Tibial nerve (tissue), 4 donors: ENCODE data around the gene SENP6. TPM values are rescaled to one million over a fixed set of nuclear protein-coding genes. Genes with fewer than 3 reads are reported as not detected.
"Not testable (repeated sequence)": the region's sequence is repeated elsewhere in the genome, so short reads cannot be mapped to it uniquely, and the experiment has no call there.

Experiments used
- DNase-seq, 2 donors: peaks; one replicate each; pipeline ENCODE4 v3.0.0-alpha.2; 2019; ENCODE audit warnings: low spot score in 2 of 2
- H3K27ac ChIP-seq, 4 donors: fragments of 200-600 bp; sonication (generic) in 3 of 4; one replicate each; pipeline ENCODE4 v1.5.1; 2017 to 2019; ENCODE audit warnings: mild to moderate bottlenecking in 1 of 4
- H3K27me3 ChIP-seq, 2 donors: fragments of 200-600 bp; sonication (generic) in 1 of 2; one replicate each; pipeline versions ENCODE4 v1.5.1 to v1.6.0; 2017 to 2019
- H3K36me3 ChIP-seq, 3 donors: fragments of 200-600 bp; sonication (generic); one replicate each; pipeline ENCODE4 v1.5.1; 2018 to 2019
- H3K4me1 ChIP-seq, 4 donors: fragments of 200-600 bp; sonication (generic) in 3 of 4; one replicate each; pipeline ENCODE4 v1.5.1; 2017 to 2019
- H3K4me3 ChIP-seq, 4 donors: fragments of 200-600 bp; sonication (generic) in 3 of 4; one replicate each; pipeline ENCODE4 v1.5.1; 2017 to 2019; ENCODE audit warnings: mild to moderate bottlenecking in 1 of 4, moderate library complexity in 1 of 4
- H3K9me3 ChIP-seq, 4 donors: fragments of 200-600 bp; sonication (generic) in 3 of 4; one replicate each; pipeline ENCODE4 v1.5.1; 2017 to 2019
- EP300 ChIP-seq, 2 donors: sonication (generic); formaldehyde crosslinking; IDR thresholded peaks; one replicate each; pipeline ENCODE4 v1.6.1; 2017; ENCODE audit warnings: antibody characterized with exemption in 2 of 2, mild to moderate bottlenecking in 1 of 2
- POLR2A ChIP-seq, 2 donors: fragments of 450-650 bp; IDR thresholded peaks; one replicate each; pipeline ENCODE4 v1.6.1; 2017; ENCODE audit warnings: antibody characterized with exemption in 2 of 2, mild to moderate bottlenecking in 2 of 2, moderate library complexity in 2 of 2
- WGBS, 2 donors: methylation state at CpG; one replicate each; pipeline ENCODE4 v1.1.5; 2018; 5-methylcytosine and 5-hydroxymethylcytosine counted together
- total RNA-seq, 4 donors: library from RNA; depleted of rRNA; stranded (reverse); fragments of >200 nt; gene quantifications; one replicate each; pipeline ENCODE4 v1.1.0, GENCODE V29; 2016
- TF ChIP-seq, protein P1 (sequence below), 5 experiments: fragments of 200-600 bp in 3 of 5; fragments of 450-650 bp in 2 of 5; sonication (generic) in 3 of 5; IDR thresholded peaks; one replicate each; pipeline ENCODE4 v1.5.1; 2016 to 2019; ENCODE audit warnings: antibody characterized with exemption in 5 of 5, mild to moderate bottlenecking in 3 of 5, moderate library complexity in 2 of 5

SENP6 gene
- total RNA-seq, 4 donors from 2014 or later: 107 to 171 (median 142) TPM

DNA sequence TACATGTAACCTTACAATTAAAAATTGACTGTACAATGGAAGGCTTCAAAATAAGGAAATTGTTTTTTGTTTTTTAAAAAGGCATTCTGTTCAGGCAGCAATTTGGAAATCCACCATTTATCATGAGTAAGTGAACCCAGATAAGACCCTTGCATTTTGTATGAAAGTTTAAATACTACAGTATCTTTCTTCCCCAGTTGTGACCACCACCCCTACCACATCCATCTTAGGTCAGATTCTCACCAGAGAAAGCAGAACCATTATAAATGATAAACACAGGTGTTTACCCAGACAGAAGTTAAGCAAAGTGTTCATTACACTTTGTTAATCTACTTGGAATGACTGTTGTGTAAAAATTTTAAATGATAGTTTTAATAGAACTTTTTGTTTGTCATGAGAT lies 20.2 kb downstream of the SENP6 start:
- H3K27me3 ChIP-seq: no peaks in the 10 kb centered on the region
- no peaks in the 10 kb centered on the region for H3K9me3 ChIP-seq
- no peak for TF ChIP-seq POLR2A (IDR thresholded peaks at IDR 0.05)
- TF ChIP-seq EP300 (IDR thresholded peaks at IDR 0.05): no peak
- TF ChIP-seq, protein P1, sequence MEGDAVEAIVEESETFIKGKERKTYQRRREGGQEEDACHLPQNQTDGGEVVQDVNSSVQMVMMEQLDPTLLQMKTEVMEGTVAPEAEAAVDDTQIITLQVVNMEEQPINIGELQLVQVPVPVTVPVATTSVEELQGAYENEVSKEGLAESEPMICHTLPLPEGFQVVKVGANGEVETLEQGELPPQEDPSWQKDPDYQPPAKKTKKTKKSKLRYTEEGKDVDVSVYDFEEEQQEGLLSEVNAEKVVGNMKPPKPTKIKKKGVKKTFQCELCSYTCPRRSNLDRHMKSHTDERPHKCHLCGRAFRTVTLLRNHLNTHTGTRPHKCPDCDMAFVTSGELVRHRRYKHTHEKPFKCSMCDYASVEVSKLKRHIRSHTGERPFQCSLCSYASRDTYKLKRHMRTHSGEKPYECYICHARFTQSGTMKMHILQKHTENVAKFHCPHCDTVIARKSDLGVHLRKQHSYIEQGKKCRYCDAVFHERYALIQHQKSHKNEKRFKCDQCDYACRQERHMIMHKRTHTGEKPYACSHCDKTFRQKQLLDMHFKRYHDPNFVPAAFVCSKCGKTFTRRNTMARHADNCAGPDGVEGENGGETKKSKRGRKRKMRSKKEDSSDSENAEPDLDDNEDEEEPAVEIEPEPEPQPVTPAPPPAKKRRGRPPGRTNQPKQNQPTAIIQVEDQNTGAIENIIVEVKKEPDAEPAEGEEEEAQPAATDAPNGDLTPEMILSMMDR (IDR thresholded peaks at IDR 0.05): no peak
- H3K36me3 ChIP-seq: peaks cover 0 to 26% (median 0%) of the 10 kb centered on the region in 3 donors
- no peak overlapping the region for H3K4me3 ChIP-seq
- no peak for DNase-seq
- H3K4me1 ChIP-seq: peaks cover 0 to 49% (median 6%) of the 10 kb centered on the region in 4 donors
- H3K27ac ChIP-seq: no peak overlapping the region

DNA sequence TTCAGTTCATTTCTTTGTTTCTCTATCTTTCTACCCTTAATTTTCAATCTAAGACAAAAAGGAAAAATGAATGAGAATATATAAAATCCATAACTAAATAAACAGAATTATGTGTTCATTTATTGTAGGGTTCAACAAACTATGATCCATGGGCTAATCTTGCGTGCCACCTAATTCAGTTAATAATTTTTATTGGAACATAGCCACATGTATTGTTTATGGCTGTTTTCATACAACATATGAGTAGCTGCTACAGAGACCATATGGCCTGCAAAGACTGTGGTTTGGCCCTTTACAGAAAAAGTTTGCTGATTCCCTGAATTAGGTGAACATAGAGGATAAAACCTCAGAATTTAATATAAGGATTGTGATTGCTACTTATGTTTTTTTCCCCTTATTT lies 21.8 kb downstream of the SENP6 start:
- Histone ChIP-seq H3K9me3 (no peaks in the 10 kb centered on the region), H3K4me1 (peaks cover 0 to 41% (median 6%) of the 10 kb centered on the region in 4 donors), H3K4me3 (no peak overlapping the region), H3K27ac (no peak overlapping the region), H3K27me3 (no peaks in the 10 kb centered on the region), H3K36me3 (peaks cover 0 to 36% (median 0%) of the 10 kb centered on the region in 3 donors)
- TF ChIP-seq POLR2A (IDR thresholded peaks at IDR 0.05): no peak
- no peak for TF ChIP-seq EP300 (IDR thresholded peaks at IDR 0.05)
- TF ChIP-seq, protein P1 (IDR thresholded peaks at IDR 0.05): no peak
- no peak for DNase-seq
- 91 to 92% methylated on average over 1 of the region's 1 CpG for WGBS, 2 donors

DNA sequence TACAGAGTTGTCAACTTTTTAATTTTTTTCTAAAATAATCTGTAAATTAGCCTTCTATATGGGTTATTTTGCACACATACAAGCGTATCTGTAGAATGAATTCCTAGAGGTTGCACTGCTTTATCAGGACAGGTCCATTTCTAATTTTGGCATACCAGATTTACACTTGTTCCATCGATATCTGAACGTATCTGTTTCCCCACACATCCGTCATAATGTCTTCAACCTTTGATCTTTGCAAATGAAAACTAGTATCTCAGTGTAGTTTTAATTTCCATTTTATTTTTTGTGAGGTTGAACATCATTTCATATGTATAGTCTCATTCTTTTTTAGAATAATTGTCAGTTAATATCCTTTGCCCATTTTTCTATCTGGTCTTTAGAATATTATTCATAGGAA lies 22.7 kb downstream of the SENP6 start:
- Histone ChIP-seq H3K27me3 (no peaks in the 10 kb centered on the region), H3K9me3 (no peaks in the 10 kb centered on the region), H3K4me3 (no peak overlapping the region), H3K36me3 (peaks cover 0 to 44% (median 0%) of the 10 kb centered on the region in 3 donors), H3K4me1 (peaks cover 0 to 33% (median 6%) of the 10 kb centered on the region in 4 donors), H3K27ac (no peak overlapping the region)
- WGBS, 2 donors: 91 to 93% methylated on average over 4 of the region's 4 CpGs
- TF ChIP-seq, protein P1 (IDR thresholded peaks at IDR 0.05): no peak
- no peak for TF ChIP-seq POLR2A (IDR thresholded peaks at IDR 0.05)
- no peak for TF ChIP-seq EP300 (IDR thresholded peaks at IDR 0.05)
- DNase-seq: no peak

DNA sequence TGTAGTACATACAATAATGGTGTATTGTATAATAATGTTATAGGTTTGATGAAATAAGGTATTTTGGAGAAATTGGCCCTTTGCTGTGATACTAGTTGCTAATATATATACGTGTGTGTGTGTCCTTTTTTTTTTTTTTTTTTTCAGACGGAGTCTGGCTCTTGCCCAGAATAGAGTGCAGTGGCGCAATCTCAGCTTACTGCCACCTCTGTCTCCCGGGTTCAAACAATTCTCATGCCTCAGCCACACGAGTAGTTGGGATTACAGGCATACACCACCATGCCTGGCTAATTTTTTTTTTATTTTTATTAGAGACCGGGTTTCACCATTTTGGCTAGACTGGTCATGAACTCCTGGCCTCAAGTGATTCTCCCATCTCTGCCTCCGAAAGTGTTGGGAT lies 23.3 kb downstream of the SENP6 start:
- Histone ChIP-seq H3K27me3 (no peaks in the 10 kb centered on the region), H3K4me3 (no peak overlapping the region), H3K36me3 (peaks cover 0 to 45% (median 0%) of the 10 kb centered on the region in 3 donors), H3K9me3 (no peaks in the 10 kb centered on the region), H3K4me1 (peaks cover 0 to 26% (median 6%) of the 10 kb centered on the region in 4 donors), H3K27ac (no peak overlapping the region)
- 72 to 77% methylated on average over 7 of the region's 7 CpGs for WGBS, 2 donors
- TF ChIP-seq POLR2A (IDR thresholded peaks at IDR 0.05): no peak
- TF ChIP-seq, protein P1 (IDR thresholded peaks at IDR 0.05): no peak
- no peak for TF ChIP-seq EP300 (IDR thresholded peaks at IDR 0.05)
- DNase-seq: no peak

GRCh38 chr6:75626561-75626960 lies 24.9 kb downstream of the SENP6 start:
- DNase-seq: no peak
- Histone ChIP-seq H3K4me3 (no peak overlapping the region), H3K4me1 (peaks cover 0 to 16% (median 1%) of the 10 kb centered on the region in 4 donors), H3K9me3 (no peaks in the 10 kb centered on the region), H3K36me3 (peaks cover 0 to 45% (median 0%) of the 10 kb centered on the region in 3 donors), H3K27me3 (no peaks in the 10 kb centered on the region), H3K27ac (no peak overlapping the region)
- TF ChIP-seq EP300 (IDR thresholded peaks at IDR 0.05) (no peak), POLR2A (IDR thresholded peaks at IDR 0.05) (no peak)
- TF ChIP-seq, protein P1 (IDR thresholded peaks at IDR 0.05): no peak
- WGBS, 2 donors: 89 to 93% methylated on average over 2 of the region's 2 CpGs

DNA sequence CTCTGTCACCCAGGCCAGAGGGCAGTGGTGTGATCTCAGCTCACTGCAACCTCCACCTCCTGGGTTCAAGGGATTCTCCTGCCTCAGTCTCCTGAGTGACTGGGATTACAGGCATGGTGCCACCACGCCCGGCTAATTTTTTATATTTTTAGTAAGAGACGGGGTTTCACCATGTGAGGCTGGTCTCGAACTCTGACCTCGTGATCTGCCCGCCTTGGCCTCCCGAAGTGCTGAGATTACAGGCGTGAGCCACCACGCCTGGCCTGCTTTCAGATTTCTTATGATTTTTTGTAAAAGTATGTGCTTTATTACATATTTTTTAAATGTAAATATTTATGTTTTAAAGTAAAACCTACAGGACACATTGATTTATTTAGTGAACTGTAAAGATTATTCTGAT lies 26.0 kb downstream of the SENP6 start:
- not testable (repeated sequence) for DNase-seq, H3K27me3 ChIP-seq, H3K4me3 ChIP-seq, H3K9me3 ChIP-seq, H3K27ac ChIP-seq
- 95 to 96% methylated on average over 9 of the region's 9 CpGs for WGBS, 2 donors
- Histone ChIP-seq H3K36me3 (peaks cover 0 to 45% (median 0%) of the 10 kb centered on the region in 3 donors), H3K4me1 (peaks cover 0 to 21% (median 0%) of the 10 kb centered on the region in 4 donors)
